HepG2 (cell line): Measurements from ENCODE around the gene RPL34.

Experiments used
- DPF2 ChIP-seq: sonication (generic); formaldehyde crosslinking; IDR thresholded peaks from 2 replicates; pipeline ENCODE4 v1.4.0; 2020; ENCODE audit warnings: mild to moderate bottlenecking, low read depth, missing genetic modification reagents, borderline replicate concordance
- KLF16 ChIP-seq, 2 experiments: sonication (generic) in 1 of 2; formaldehyde crosslinking in 1 of 2; IDR thresholded peaks; 2 replicates each; pipeline versions ENCODE4 v1.6.1 to v1.8.0; 2016 to 2023; ENCODE audit warnings: missing genetic modification reagents in 2 of 2, missing compliant biosample characterization in 1 of 2
- MEIS2 ChIP-seq: sonication (generic); formaldehyde crosslinking; IDR thresholded peaks from 2 replicates; pipeline ENCODE4 v1.9.0; 2021; ENCODE audit warnings: mild to moderate bottlenecking, missing genetic modification reagents
- SPEN ChIP-seq: sonication (generic); formaldehyde crosslinking; IDR thresholded peaks from 2 replicates; pipeline ENCODE4 v1.5.1; 2020; ENCODE audit warnings: low read depth, mild to moderate bottlenecking, missing genetic modification reagents
- TFAP4 ChIP-seq: sonication (generic); IDR thresholded peaks from 2 replicates; pipeline ENCODE4 v1.6.1; 2016; ENCODE audit warnings: low read depth, borderline replicate concordance
- ZKSCAN1 ChIP-seq: fragments of 150-350 bp; IDR thresholded peaks from 2 replicates; pipeline ENCODE4 v1.6.1; 2014; ENCODE audit warnings: low read length
- ZNF629 ChIP-seq: sonication (generic); formaldehyde crosslinking; conservative IDR thresholded peaks from 2 replicates; pipeline ENCODE4 v1.5.0; 2020; ENCODE audit warnings: missing genetic modification reagents
- TF ChIP-seq, protein P1 (sequence below): sonication (generic); formaldehyde crosslinking; IDR thresholded peaks from 2 replicates; pipeline ENCODE4 v1.4.0; 2020; ENCODE audit warnings: mild to moderate bottlenecking, missing genetic modification reagents
- TF ChIP-seq, protein P2 (sequence below): sonication (generic); formaldehyde crosslinking; IDR thresholded peaks from 2 replicates; pipeline ENCODE4 v1.5.0; 2020; ENCODE audit warnings: mild to moderate bottlenecking, missing genetic modification reagents, moderate library complexity

- TF ChIP-seq SPEN (CRISPR knock-in tag) (no peak), MEIS2 (CRISPR knock-in tag) (0 out of 2 replicates have a peak, but pooled peaks have one; percentile 61), ZKSCAN1 (no peak), KLF16 (CRISPR knock-in tag; IDR thresholded peaks at IDR 0.05) (no peak), ZNF629 (no peak), TFAP4 (no peak), DPF2 (CRISPR knock-in tag) (0 out of 2 replicates have a peak, but pooled peaks have one; percentile 28)
- TF ChIP-seq, protein P1, sequence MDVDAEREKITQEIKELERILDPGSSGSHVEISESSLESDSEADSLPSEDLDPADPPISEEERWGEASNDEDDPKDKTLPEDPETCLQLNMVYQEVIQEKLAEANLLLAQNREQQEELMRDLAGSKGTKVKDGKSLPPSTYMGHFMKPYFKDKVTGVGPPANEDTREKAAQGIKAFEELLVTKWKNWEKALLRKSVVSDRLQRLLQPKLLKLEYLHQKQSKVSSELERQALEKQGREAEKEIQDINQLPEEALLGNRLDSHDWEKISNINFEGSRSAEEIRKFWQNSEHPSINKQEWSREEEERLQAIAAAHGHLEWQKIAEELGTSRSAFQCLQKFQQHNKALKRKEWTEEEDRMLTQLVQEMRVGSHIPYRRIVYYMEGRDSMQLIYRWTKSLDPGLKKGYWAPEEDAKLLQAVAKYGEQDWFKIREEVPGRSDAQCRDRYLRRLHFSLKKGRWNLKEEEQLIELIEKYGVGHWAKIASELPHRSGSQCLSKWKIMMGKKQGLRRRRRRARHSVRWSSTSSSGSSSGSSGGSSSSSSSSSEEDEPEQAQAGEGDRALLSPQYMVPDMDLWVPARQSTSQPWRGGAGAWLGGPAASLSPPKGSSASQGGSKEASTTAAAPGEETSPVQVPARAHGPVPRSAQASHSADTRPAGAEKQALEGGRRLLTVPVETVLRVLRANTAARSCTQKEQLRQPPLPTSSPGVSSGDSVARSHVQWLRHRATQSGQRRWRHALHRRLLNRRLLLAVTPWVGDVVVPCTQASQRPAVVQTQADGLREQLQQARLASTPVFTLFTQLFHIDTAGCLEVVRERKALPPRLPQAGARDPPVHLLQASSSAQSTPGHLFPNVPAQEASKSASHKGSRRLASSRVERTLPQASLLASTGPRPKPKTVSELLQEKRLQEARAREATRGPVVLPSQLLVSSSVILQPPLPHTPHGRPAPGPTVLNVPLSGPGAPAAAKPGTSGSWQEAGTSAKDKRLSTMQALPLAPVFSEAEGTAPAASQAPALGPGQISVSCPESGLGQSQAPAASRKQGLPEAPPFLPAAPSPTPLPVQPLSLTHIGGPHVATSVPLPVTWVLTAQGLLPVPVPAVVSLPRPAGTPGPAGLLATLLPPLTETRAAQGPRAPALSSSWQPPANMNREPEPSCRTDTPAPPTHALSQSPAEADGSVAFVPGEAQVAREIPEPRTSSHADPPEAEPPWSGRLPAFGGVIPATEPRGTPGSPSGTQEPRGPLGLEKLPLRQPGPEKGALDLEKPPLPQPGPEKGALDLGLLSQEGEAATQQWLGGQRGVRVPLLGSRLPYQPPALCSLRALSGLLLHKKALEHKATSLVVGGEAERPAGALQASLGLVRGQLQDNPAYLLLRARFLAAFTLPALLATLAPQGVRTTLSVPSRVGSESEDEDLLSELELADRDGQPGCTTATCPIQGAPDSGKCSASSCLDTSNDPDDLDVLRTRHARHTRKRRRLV (CRISPR knock-in tag), result no peak
- TF ChIP-seq, protein P2, sequence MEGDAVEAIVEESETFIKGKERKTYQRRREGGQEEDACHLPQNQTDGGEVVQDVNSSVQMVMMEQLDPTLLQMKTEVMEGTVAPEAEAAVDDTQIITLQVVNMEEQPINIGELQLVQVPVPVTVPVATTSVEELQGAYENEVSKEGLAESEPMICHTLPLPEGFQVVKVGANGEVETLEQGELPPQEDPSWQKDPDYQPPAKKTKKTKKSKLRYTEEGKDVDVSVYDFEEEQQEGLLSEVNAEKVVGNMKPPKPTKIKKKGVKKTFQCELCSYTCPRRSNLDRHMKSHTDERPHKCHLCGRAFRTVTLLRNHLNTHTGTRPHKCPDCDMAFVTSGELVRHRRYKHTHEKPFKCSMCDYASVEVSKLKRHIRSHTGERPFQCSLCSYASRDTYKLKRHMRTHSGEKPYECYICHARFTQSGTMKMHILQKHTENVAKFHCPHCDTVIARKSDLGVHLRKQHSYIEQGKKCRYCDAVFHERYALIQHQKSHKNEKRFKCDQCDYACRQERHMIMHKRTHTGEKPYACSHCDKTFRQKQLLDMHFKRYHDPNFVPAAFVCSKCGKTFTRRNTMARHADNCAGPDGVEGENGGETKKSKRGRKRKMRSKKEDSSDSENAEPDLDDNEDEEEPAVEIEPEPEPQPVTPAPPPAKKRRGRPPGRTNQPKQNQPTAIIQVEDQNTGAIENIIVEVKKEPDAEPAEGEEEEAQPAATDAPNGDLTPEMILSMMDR (CRISPR knock-in tag), result no peak
These were observed 27.7 kb upstream of the RPL34 start for GRCh38 chr4:108592674-108592986.
